ENCODE results near the gene GPR39.

DNA sequence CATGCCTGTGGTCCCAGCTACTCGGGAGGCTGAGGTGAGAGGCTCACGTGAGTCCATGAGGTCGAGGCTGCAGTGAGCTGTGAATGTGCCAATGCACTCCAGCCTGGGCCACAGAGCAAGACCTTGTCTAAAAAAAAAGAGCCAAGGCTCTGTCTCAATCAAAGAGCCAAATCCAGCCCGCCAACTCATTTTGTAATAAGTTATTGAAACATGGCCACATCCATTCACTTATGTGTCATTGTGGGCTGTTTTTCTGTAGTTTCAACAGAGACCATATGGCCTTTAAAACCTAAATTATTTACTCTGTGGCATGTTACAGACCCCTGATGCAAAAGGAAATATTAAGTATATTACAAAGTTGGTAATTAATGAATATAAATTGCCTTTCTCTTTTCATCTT, 60.8 kb downstream of the GPR39 start:
- TF ChIP-seq, protein P1, sequence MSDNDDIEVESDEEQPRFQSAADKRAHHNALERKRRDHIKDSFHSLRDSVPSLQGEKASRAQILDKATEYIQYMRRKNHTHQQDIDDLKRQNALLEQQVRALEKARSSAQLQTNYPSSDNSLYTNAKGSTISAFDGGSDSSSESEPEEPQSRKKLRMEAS (IDR thresholded peaks at IDR 0.05) = no peak
- no peak for TF ChIP-seq RAD21 (conservative IDR thresholded peaks at IDR 0.05 in 1 of 2, IDR thresholded peaks at IDR 0.05 in 1 of 2)
- TF ChIP-seq SMC3 (IDR thresholded peaks at IDR 0.05) = no peak
- no peak for TF ChIP-seq TP53 (CRISPR knock-in tag; IDR thresholded peaks at IDR 0.05)

Measured in A549 (cell line).